ENCODE data around the gene SPTLC2. TPM values are rescaled to one million over a fixed set of nuclear protein-coding genes. Genes with fewer than 3 reads are reported as not detected.
A peak's percentile ranks its signal among the peaks of the same experiment; 100 is the strongest.
"Not testable (repeated sequence)": the region's sequence is repeated elsewhere in the genome, so short reads cannot be mapped to it uniquely, and the experiment has no call there.

SPTLC2 gene
- total RNA-seq, 1 donor from 2014 or later: 23.1 TPM

- H3K9me3 ChIP-seq: no peaks in the 10 kb centered on the region
- H3K27ac ChIP-seq: no peak overlapping the region
- peaks cover 11% of the 10 kb centered on the region for H3K4me1 ChIP-seq
- H3K4me3 ChIP-seq: no peak overlapping the region
- DNase-seq (ENCODE audit: extremely low spot score in 2 of 2): no peak
- no peaks in the 10 kb centered on the region for H3K27me3 ChIP-seq
- intact Hi-C loops (cut with DNase I): no loop called here
- H3K36me3 ChIP-seq: no peaks in the 10 kb centered on the region
- no peak for TF ChIP-seq POLR2AphosphoS5 (IDR thresholded peaks at IDR 0.05; ENCODE audit: insufficient read depth in 1 of 2, low read depth in 1 of 2)
- TF ChIP-seq CTCF (IDR thresholded peaks at IDR 0.05): no peak
- no peak for TF ChIP-seq POLR2A (IDR thresholded peaks at IDR 0.05)
Observed at GRCh38 chr14:77638771-77639171, 22.3 kb upstream of the SPTLC2 start.

- H3K9me3 ChIP-seq; H3K27me3 ChIP-seq; H3K4me1 ChIP-seq; DNase-seq (ENCODE audit: extremely low spot score in 2 of 2); intact Hi-C loops (cut with DNase I); H3K4me3 ChIP-seq; H3K36me3 ChIP-seq; H3K27ac ChIP-seq: not testable (repeated sequence)
Observed at GRCh38 chr14:77635869-77636268, 19.4 kb upstream of the SPTLC2 start.

GRCh38 chr14:77635466-77635865, 19.0 kb upstream of the SPTLC2 start:
- H3K36me3 ChIP-seq; H3K27ac ChIP-seq; intact Hi-C loops (cut with DNase I); DNase-seq (ENCODE audit: extremely low spot score in 2 of 2); H3K4me3 ChIP-seq; H3K4me1 ChIP-seq; H3K9me3 ChIP-seq; H3K27me3 ChIP-seq: not testable (repeated sequence)

GRCh38 chr14:77630111-77630510, 13.7 kb upstream of the SPTLC2 start:
- no peaks in the 10 kb centered on the region for H3K36me3 ChIP-seq
- H3K4me3 ChIP-seq: no peak overlapping the region
- no peaks in the 10 kb centered on the region for H3K9me3 ChIP-seq
- intact Hi-C loops (cut with DNase I): no loop called here
- H3K27ac ChIP-seq: no peak overlapping the region
- DNase-seq (ENCODE audit: extremely low spot score in 2 of 2): peak in 1 of 2 donors; percentile 67
- H3K4me1 ChIP-seq: no peaks in the 10 kb centered on the region
- TF ChIP-seq CTCF (IDR thresholded peaks at IDR 0.05) (no peak), POLR2AphosphoS5 (IDR thresholded peaks at IDR 0.05; ENCODE audit: insufficient read depth in 1 of 2, low read depth in 1 of 2) (no peak)
- no peaks in the 10 kb centered on the region for H3K27me3 ChIP-seq

GRCh38 chr14:77625360-77625759, 8.9 kb upstream of the SPTLC2 start:
- TF ChIP-seq POLR2AphosphoS5 (IDR thresholded peaks at IDR 0.05; ENCODE audit: insufficient read depth in 1 of 2, low read depth in 1 of 2) (no peak), POLR2A (IDR thresholded peaks at IDR 0.05) (no peak), CTCF (IDR thresholded peaks at IDR 0.05) (no peak)
- Histone ChIP-seq H3K27ac (no peak overlapping the region), H3K27me3 (no peaks in the 10 kb centered on the region), H3K4me3 (no peak overlapping the region), H3K9me3 (no peaks in the 10 kb centered on the region), H3K4me1 (no peaks in the 10 kb centered on the region), H3K36me3 (no peaks in the 10 kb centered on the region)
- DNase-seq (ENCODE audit: extremely low spot score in 2 of 2): no peak
- intact Hi-C loops (cut with DNase I): no loop called here

- Histone ChIP-seq H3K27me3 (no peaks in the 10 kb centered on the region), H3K9me3 (no peaks in the 10 kb centered on the region), H3K4me3 (no peak overlapping the region), H3K36me3 (no peaks in the 10 kb centered on the region), H3K4me1 (no peaks in the 10 kb centered on the region), H3K27ac (no peak overlapping the region)
- intact Hi-C loops (cut with DNase I): no loop called here
- DNase-seq (ENCODE audit: extremely low spot score in 2 of 2): peak in 1 of 2 donors; percentile 49
- TF ChIP-seq CTCF (IDR thresholded peaks at IDR 0.05) (no peak), POLR2A (IDR thresholded peaks at IDR 0.05) (no peak), POLR2AphosphoS5 (IDR thresholded peaks at IDR 0.05; ENCODE audit: insufficient read depth in 1 of 2, low read depth in 1 of 2) (no peak)
Observed at GRCh38 chr14:77623201-77623600, 6.8 kb upstream of the SPTLC2 start.
